Measurements from ENCODE around the gene ADAMTS17. TPM values are rescaled to one million over a fixed set of nuclear protein-coding genes. Genes with fewer than 3 reads are reported as not detected.

The ADAMTS17 gene
- total RNA-seq, 1 donor from 2014 or later, result 1.5 TPM

- Mint-ChIP-seq H3K4me1 (peaks cover 7% of the 10 kb centered on the region), H3K4me3 (no peak overlapping the region), H3K27me3 (ENCODE audit: insufficient read depth, low read depth) (peaks cover 6% of the 10 kb centered on the region), H3K9me3 (no peaks in the 10 kb centered on the region), H3K36me3 (no peaks in the 10 kb centered on the region), H3K27ac (no peak overlapping the region)
- no peak overlapping the region for H2AFZ ChIP-seq (replicated peaks)
- no peaks in the 10 kb centered on the region for H4K20me1 ChIP-seq (ENCODE audit: low read depth)
- H3K9ac ChIP-seq, result no peak overlapping the region
- H3K79me2 ChIP-seq (ENCODE audit: low read depth), result no peaks in the 10 kb centered on the region
- no peaks in the 10 kb centered on the region for H3K36me3 ChIP-seq
- TF ChIP-seq CTCF (IDR thresholded peaks at IDR 0.05) (no peak), EZH2phosphoT487 (IDR thresholded peaks at IDR 0.05) (no peak), EZH2 (IDR thresholded peaks at IDR 0.05) (no peak)
- no peaks in the 10 kb centered on the region for H3K4me1 ChIP-seq
- no peak for DNase-seq (ENCODE audit: low spot score)
- H3K27me3 ChIP-seq, result no peaks in the 10 kb centered on the region
- H3K4me2 ChIP-seq, result no peak overlapping the region
- no peak overlapping the region for H3K4me3 ChIP-seq
- no peaks in the 10 kb centered on the region for H3K9me3 ChIP-seq (ENCODE audit: low read depth)
- no peaks in the 10 kb centered on the region for H3F3A ChIP-seq (ENCODE audit: low read depth)
- no peak overlapping the region for H3K27ac ChIP-seq
Observed at GRCh38 chr15:100129677-100130076, 212.1 kb downstream of the ADAMTS17 start.

- Histone ChIP-seq H4K20me1 (ENCODE audit: low read depth) (no peaks in the 10 kb centered on the region), H3K4me2 (no peak overlapping the region), H3K27me3 (no peaks in the 10 kb centered on the region), H3K9me3 (ENCODE audit: low read depth) (no peaks in the 10 kb centered on the region), H3K9ac (no peak overlapping the region), H3K4me1 (no peaks in the 10 kb centered on the region), H3K27ac (no peak overlapping the region), H3F3A (ENCODE audit: low read depth) (no peaks in the 10 kb centered on the region), H3K4me3 (no peak overlapping the region), H3K36me3 (no peaks in the 10 kb centered on the region), H2AFZ (replicated peaks) (no peak overlapping the region), H3K79me2 (ENCODE audit: low read depth) (no peaks in the 10 kb centered on the region)
- DNase-seq (ENCODE audit: low spot score), result no peak
- peaks cover 6% of the 10 kb centered on the region for H3K27me3 Mint-ChIP-seq (ENCODE audit: insufficient read depth, low read depth)
- H3K36me3 Mint-ChIP-seq, result no peaks in the 10 kb centered on the region
- H3K4me3 Mint-ChIP-seq, result no peak overlapping the region
- peak overlapping the region; percentile 33 for H3K27ac Mint-ChIP-seq
- H3K9me3 Mint-ChIP-seq, result peaks cover 8% of the 10 kb centered on the region
- TF ChIP-seq EZH2phosphoT487 (IDR thresholded peaks at IDR 0.05) (no peak), EZH2 (IDR thresholded peaks at IDR 0.05) (no peak), CTCF (IDR thresholded peaks at IDR 0.05) (no peak)
- peaks cover 9% of the 10 kb centered on the region for H3K4me1 Mint-ChIP-seq
Observed at GRCh38 chr15:100125401-100126191, 216.2 kb downstream of the ADAMTS17 start.

- H3K4me2 ChIP-seq, result no peak overlapping the region
- no peak for DNase-seq (ENCODE audit: low spot score)
- no peaks in the 10 kb centered on the region for H3K27me3 ChIP-seq
- no peaks in the 10 kb centered on the region for H3K4me1 ChIP-seq
- Mint-ChIP-seq H3K27ac (no peak overlapping the region), H3K36me3 (no peaks in the 10 kb centered on the region), H3K4me3 (no peak overlapping the region), H3K9me3 (peaks cover 8% of the 10 kb centered on the region), H3K27me3 (ENCODE audit: insufficient read depth, low read depth) (peaks cover 6% of the 10 kb centered on the region), H3K4me1 (peaks cover 9% of the 10 kb centered on the region)
- no peak overlapping the region for H3K4me3 ChIP-seq
- H3K9ac ChIP-seq, result no peak overlapping the region
- H3F3A ChIP-seq (ENCODE audit: low read depth), result no peaks in the 10 kb centered on the region
- no peak overlapping the region for H2AFZ ChIP-seq (replicated peaks)
- TF ChIP-seq CTCF (IDR thresholded peaks at IDR 0.05), result no peak
- no peak for TF ChIP-seq EZH2phosphoT487 (IDR thresholded peaks at IDR 0.05)
- TF ChIP-seq EZH2 (IDR thresholded peaks at IDR 0.05), result no peak
- H3K79me2 ChIP-seq (ENCODE audit: low read depth), result no peaks in the 10 kb centered on the region
- H3K9me3 ChIP-seq (ENCODE audit: low read depth), result no peaks in the 10 kb centered on the region
- H4K20me1 ChIP-seq (ENCODE audit: low read depth), result no peaks in the 10 kb centered on the region
- H3K36me3 ChIP-seq, result no peaks in the 10 kb centered on the region
- H3K27ac ChIP-seq, result no peak overlapping the region
Observed at GRCh38 chr15:100124936-100125335, 216.8 kb downstream of the ADAMTS17 start.

All from neural progenitor cell (in vitro differentiated cells).